GM21786 (cell line): ENCODE results near the gene STAM2.
"Not testable (repeated sequence)": the region's sequence is repeated elsewhere in the genome, so short reads cannot be mapped to it uniquely, and the experiment has no call there.

ENCODE experiments used
- ATAC-seq: cut with Tn5 transposase; IDR thresholded peaks from one replicate; pipeline ENCODE4 v1.9.1; 2021; ENCODE audit not compliant: unreplicated experiment

STAM2 gene

GRCh38 chr2:152114366-152114765, 61.2 kb downstream of the STAM2 start:
- ATAC-seq, result no peak

GRCh38 chr2:152107140-152107539, 68.4 kb downstream of the STAM2 start:
- ATAC-seq, result not testable (repeated sequence)

- no peak for ATAC-seq
Measured at GRCh38 chr2:152106464-152106863, 69.1 kb downstream of the STAM2 start.

GRCh38 chr2:152103271-152103670, 72.3 kb downstream of the STAM2 start:
- no peak for ATAC-seq

- ATAC-seq, result no peak
Measured at GRCh38 chr2:152100961-152101360, 74.6 kb downstream of the STAM2 start.

- peak; percentile 26 for ATAC-seq
Measured at GRCh38 chr2:152099367-152100050, 76.1 kb downstream of the STAM2 start.

- peak; percentile 29 for ATAC-seq
Measured at GRCh38 chr2:152098496-152099366, 76.8 kb downstream of the STAM2 start, which contains the start of gene CACNB4. Gene CACNB4 (minus strand): TSS chr2:152099044.

- peak; percentile 17 for ATAC-seq
Measured at GRCh38 chr2:152097801-152098495, 77.6 kb downstream of the STAM2 start.

- peak; percentile 18 for ATAC-seq
Measured at GRCh38 chr2:152097290-152097800, 78.2 kb downstream of the STAM2 start.

GRCh38 chr2:152095146-152095545, 80.4 kb downstream of the STAM2 start:
- no peak for ATAC-seq

GRCh38 chr2:152094014-152094413, 81.5 kb downstream of the STAM2 start:
- no peak for ATAC-seq

- no peak for ATAC-seq
Measured at GRCh38 chr2:152093464-152093863, 82.1 kb downstream of the STAM2 start.

- no peak for ATAC-seq
Measured at GRCh38 chr2:152092095-152092494, 83.5 kb downstream of the STAM2 start.

GRCh38 chr2:152090726-152091125, 84.8 kb downstream of the STAM2 start:
- ATAC-seq, result not testable (repeated sequence)

GRCh38 chr2:152089238-152089637, 86.3 kb downstream of the STAM2 start:
- no peak for ATAC-seq

- ATAC-seq, result no peak
Measured at GRCh38 chr2:152088006-152088405, 87.6 kb downstream of the STAM2 start.

- no peak for ATAC-seq
Measured at GRCh38 chr2:152086231-152086630, 89.3 kb downstream of the STAM2 start.

- ATAC-seq, result no peak
Measured at GRCh38 chr2:152084076-152084475, 91.5 kb downstream of the STAM2 start.

- ATAC-seq, result no peak
Measured at GRCh38 chr2:152083202-152083875, 92.2 kb downstream of the STAM2 start.

GRCh38 chr2:152078662-152079061, 96.9 kb downstream of the STAM2 start:
- ATAC-seq, result peak; percentile 62

- ATAC-seq, result no peak
Measured at GRCh38 chr2:152078023-152078422, 97.5 kb downstream of the STAM2 start.
